GM12865 (cell line): Measurements from ENCODE around the gene CD72.

Experiments used
- DNase-seq: peaks from one replicate; pipeline ENCODE4 v3.0.0; 2010; ENCODE audit warnings: low read depth
- H3K4me3 ChIP-seq: 2 replicates; pipeline ENCODE4 v1.5.1; 2011; ENCODE audit warnings: mild to moderate bottlenecking, low read depth, low read length, control low read depth
- TF ChIP-seq, protein P1 (sequence below): IDR thresholded peaks from 2 replicates; pipeline ENCODE4 v1.5.1; 2011; ENCODE audit warnings: low read length, control low read depth, low read depth, inconsistent platforms; ENCODE audit not compliant: insufficient read depth; ENCODE audit errors: missing control alignments

Gene CD72

DNA sequence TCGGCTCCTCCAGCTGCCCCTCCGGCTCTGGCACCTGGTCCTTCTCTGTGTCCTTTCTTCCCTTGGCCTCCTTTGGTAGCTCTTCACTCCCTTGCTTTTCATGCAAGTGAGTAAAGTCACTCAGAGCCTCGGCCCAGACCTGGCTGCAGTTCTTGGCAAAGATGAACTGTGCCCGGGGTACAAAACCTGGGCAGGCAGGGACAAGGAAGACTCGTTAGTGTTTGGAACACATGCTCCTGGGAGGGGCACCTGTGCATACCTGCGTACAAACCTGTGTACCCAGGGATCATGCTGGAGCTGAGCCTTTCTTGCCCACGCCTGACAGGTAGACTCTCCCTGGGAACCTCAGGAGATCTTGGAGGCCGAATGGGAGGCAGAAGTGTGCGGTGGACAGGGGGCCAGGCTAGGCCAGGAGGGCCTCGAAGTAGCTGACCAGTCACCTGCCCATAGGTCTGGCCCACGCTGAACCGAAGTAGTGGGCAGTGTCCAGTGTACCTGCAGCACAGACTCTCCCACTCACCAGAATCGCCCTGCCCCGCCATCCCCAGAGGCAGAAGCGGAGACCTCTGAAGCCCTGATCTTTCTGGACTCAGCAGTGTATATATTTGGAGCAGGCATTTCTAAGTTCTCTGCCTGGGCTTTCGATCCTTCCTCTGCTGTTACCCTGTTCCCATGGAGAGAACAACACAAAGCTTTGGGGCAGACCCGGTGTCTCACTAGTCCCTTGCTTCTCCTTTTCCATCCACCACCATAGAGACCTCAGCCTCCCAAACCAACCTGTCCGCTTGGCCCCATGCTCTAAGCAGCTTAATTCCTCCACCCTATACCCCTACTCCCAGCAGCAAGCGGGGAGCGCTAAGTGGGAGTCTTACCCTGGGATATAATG is 55.1 kb downstream of the CD72 start:
- H3K4me3 ChIP-seq, result no peak overlapping the region
- TF ChIP-seq, protein P1, sequence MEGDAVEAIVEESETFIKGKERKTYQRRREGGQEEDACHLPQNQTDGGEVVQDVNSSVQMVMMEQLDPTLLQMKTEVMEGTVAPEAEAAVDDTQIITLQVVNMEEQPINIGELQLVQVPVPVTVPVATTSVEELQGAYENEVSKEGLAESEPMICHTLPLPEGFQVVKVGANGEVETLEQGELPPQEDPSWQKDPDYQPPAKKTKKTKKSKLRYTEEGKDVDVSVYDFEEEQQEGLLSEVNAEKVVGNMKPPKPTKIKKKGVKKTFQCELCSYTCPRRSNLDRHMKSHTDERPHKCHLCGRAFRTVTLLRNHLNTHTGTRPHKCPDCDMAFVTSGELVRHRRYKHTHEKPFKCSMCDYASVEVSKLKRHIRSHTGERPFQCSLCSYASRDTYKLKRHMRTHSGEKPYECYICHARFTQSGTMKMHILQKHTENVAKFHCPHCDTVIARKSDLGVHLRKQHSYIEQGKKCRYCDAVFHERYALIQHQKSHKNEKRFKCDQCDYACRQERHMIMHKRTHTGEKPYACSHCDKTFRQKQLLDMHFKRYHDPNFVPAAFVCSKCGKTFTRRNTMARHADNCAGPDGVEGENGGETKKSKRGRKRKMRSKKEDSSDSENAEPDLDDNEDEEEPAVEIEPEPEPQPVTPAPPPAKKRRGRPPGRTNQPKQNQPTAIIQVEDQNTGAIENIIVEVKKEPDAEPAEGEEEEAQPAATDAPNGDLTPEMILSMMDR, result no peak
- no peak for DNase-seq

DNA sequence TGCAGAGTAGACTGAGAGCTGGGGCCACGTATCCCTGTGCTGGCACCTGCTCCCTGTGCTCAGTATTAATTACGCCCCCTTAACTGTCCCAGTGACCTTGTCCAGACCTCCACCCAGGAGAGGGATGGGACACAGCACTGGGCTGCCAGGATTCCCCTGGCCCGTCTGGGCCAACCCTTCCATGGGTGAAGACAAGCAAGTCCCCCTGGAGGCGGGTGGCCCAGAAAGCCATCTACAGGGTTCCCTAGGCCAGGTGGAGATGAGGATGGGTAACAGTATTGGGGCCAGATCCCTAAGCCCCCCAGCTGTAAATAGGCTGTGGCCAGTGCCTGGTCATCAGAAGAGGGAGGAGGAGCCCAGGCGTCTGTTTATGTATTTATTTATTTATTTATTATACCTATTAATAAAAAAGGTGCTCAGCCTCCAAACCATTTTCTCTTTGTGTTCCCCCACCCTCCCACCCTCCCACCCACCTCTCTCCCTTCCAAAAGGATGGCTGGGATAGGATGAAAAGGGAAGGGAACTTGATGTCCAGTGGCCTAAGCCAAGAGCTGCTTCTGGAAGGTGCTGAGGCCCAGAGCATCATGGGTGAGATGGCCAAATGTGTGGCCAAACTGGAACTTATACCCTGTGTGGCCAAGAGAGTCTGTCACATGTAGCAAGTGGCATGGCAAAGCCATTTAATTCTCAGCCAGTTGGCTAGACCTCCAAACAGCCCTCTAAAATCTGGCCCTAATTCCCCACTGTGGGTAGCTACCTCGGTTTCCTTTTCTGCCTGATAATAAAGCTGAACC is 56.5 kb downstream of the CD72 start:
- no peak overlapping the region for H3K4me3 ChIP-seq
- TF ChIP-seq, protein P1, result no peak
- DNase-seq, result no peak

DNA sequence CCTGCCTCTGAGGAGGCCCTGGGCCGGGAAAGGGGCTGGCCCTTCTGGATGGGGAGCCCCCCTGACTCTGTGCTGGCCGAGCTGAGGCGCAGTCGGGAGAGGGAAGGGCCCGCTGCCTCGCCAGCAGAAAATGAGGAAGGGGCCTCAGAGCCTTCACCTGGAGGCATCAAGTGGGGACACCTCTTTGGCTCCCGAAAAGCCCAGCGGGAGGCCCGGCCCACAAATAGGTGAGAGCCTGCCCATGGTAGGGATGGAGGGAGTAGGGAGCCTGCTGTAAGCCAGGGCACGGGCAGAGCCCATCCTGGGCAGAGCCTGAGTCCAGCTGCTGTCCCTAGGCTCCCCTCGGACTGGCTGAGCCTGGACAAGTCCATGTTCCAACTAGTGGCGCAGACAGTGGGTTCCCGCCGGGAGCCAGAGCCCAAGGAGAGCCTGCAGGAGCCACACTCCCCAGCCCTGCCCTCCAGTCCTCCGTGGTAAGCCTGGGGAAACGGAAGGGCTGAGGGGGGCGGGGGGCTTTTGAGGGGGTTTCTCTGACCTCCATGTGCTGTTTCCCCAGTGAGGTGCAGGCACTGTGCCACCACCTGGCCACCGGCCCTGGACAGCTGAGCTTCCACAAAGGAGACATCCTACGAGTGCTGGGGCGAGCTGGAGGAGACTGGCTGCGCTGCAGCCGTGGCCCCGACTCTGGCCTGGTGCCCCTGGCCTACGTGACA is 57.4 kb downstream of the CD72 start:
- no peak for DNase-seq
- no peak overlapping the region for H3K4me3 ChIP-seq
- TF ChIP-seq, protein P1, result no peak
